MCF 10A (cell line): ENCODE measurements around the gene KIAA1614. TPM values are rescaled to one million over a fixed set of nuclear protein-coding genes. Genes with fewer than 3 reads are reported as not detected.

Experiments used
- BruUV-seq: library from RNA; stranded (reverse); fragments of 400-500 nt; replicated peaks from 2 replicates; lab custom pipeline; 2021; lab: Mats Ljungman, UMichigan
- CTCF ChIA-PET: fragments of 300-600 bp; sonication (Branson Sonifier 250); formaldehyde crosslinking; extraction: SDS; loops from one replicate; lab custom pipeline; 2021; ENCODE audit warnings: antibody characterized with exemption, inconsistent platforms; lab: Yijun Ruan, JAX
- POLR2A ChIA-PET: fragments of 300-600, 350-650 bp; sonication (Branson Sonifier 250); formaldehyde crosslinking; extraction: SDS; loops from one replicate; lab custom pipeline; 2020; ENCODE audit warnings: antibody characterized with exemption, inconsistent platforms; lab: Yijun Ruan, JAX
- DNase-seq: peaks from one replicate; pipeline ENCODE4 v3.0.0-alpha.2; 2018; ENCODE audit not compliant: unreplicated experiment
- H3K27ac Mint-ChIP-seq: one replicate; pipeline ENCODE4 v1.8.0; 2022; ENCODE audit warnings: mild to moderate bottlenecking, low read depth, mixed read lengths; ENCODE audit not compliant: unreplicated experiment
- H3K27me3 Mint-ChIP-seq: one replicate; pipeline ENCODE4 v1.8.0; 2022; ENCODE audit warnings: mixed read lengths; ENCODE audit not compliant: insufficient read depth, unreplicated experiment
- H3K36me3 Mint-ChIP-seq: one replicate; pipeline ENCODE4 v1.8.0; 2022; ENCODE audit warnings: mild to moderate bottlenecking, moderate library complexity, mixed read lengths; ENCODE audit not compliant: insufficient read depth, unreplicated experiment
- H3K4me1 Mint-ChIP-seq: one replicate; pipeline ENCODE4 v1.8.0; 2022; ENCODE audit warnings: mixed read lengths; ENCODE audit not compliant: insufficient read depth, unreplicated experiment
- H3K4me3 Mint-ChIP-seq: one replicate; pipeline ENCODE4 v1.8.0; 2022; ENCODE audit warnings: mild to moderate bottlenecking, moderate library complexity, mixed read lengths; ENCODE audit not compliant: unreplicated experiment
- H3K9me3 Mint-ChIP-seq: one replicate; pipeline ENCODE4 v1.8.0; 2022; ENCODE audit warnings: mixed read lengths; ENCODE audit not compliant: unreplicated experiment
- CTCF ChIP-seq: fragments of 200-600 bp; IDR thresholded peaks from one replicate; pipeline ENCODE4 v1.8.0; 2022; ENCODE audit warnings: antibody characterized with exemption, mild to moderate bottlenecking; ENCODE audit not compliant: unreplicated experiment
- intact Hi-C: fragments of 100-400 bp; cut with micrococcal nuclease; formaldehyde crosslinking; loops from 2 replicates; pipeline ENCODE4 v1.14.1; 2022
- total RNA-seq: library from RNA; stranded (reverse); gene quantifications from 2 replicates; pipeline ENCODE4 v1.2.3, GENCODE V29; 2022

The KIAA1614 gene
- total RNA-seq, 1 experiment from 2014 or later = 1.1 TPM

DNA sequence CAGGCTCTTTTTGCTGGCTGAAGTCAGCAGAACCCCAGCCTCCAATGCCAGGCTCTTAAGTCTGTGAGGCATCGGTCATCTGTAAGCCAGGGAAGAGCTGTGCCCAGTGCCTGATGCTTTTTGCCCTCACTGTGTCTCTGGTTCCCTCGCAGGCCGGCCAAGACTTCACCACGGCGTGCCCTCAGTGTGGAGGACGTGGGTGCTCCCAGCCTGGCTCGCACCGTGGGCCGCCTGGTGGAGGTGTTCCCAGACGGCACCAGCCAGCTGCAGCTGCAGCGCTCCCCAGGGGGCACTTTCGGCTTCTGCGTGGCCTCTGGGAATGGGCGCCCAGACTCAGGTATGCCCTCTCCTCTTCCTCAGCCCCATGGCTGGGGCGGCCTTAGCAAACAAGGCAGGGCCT is 32.5 kb downstream of the KIAA1614 start:
- H3K4me3 Mint-ChIP-seq = no peak overlapping the region
- no peak for TF ChIP-seq CTCF
- CTCF ChIA-PET = interaction anchor here (0.8 to 2.1 kb wide), 3 partner anchors 8 to 198 kb away, joined by 3 to 6 read pairs (median 3); no protein-coding TSS in a partner anchor
- intact Hi-C loops = no loop called here
- no TSS peak for BruUV-seq
- H3K27ac Mint-ChIP-seq = no peak overlapping the region
- no peaks in the 10 kb centered on the region for H3K9me3 Mint-ChIP-seq
- peaks cover 1% of the 10 kb centered on the region for H3K27me3 Mint-ChIP-seq
- H3K36me3 Mint-ChIP-seq = peaks cover 6% of the 10 kb centered on the region
- DNase-seq = no peak
- POLR2A ChIA-PET = interaction anchor here (0.5 kb wide), 1 partner anchor 78 kb away, joined by 3 read pairs; no protein-coding TSS in a partner anchor
- H3K4me1 Mint-ChIP-seq = peaks cover 10% of the 10 kb centered on the region

DNA sequence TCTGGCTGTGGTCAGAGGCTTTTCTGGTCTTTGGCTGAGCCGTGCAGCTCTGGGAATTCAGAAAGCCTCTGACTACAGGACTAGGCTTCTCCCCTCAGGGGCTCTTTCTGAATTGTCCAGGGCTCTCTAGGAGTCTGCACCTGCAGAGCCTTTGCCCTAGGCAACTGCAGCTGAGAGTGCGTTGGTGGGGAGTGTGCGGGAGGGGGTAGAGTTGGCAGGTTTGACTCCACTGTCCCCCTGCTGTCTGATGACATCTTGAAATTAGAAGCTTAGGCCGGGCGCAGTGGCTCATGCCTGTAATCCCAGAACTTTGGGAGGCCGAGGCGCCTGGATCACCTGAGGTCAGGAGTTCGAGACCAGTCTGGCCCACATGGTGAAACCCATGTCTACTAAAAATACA is 32.9 kb downstream of the KIAA1614 start:
- peaks cover 6% of the 10 kb centered on the region for H3K36me3 Mint-ChIP-seq
- BruUV-seq = no TSS peak
- no peak overlapping the region for H3K27ac Mint-ChIP-seq
- intact Hi-C loops = no loop called here
- no peaks in the 10 kb centered on the region for H3K27me3 Mint-ChIP-seq
- no peak for TF ChIP-seq CTCF
- H3K4me3 Mint-ChIP-seq = no peak overlapping the region
- H3K4me1 Mint-ChIP-seq = peaks cover 10% of the 10 kb centered on the region
- DNase-seq = no peak
- ChIA-PET CTCF (interaction anchor here (0.6 to 1.2 kb wide), 5 partner anchors 14 to 488 kb away, joined by 3 to 4 read pairs (median 3); no protein-coding TSS in a partner anchor), POLR2A (interaction anchor here (0.5 to 0.6 kb wide), 2 partner anchors 78 to 370 kb away, joined by 3 read pairs; no protein-coding TSS in a partner anchor)
- H3K9me3 Mint-ChIP-seq = no peaks in the 10 kb centered on the region

GRCh38 chr1:180946056-180946455 is 33.4 kb downstream of the KIAA1614 start:
- BruUV-seq = no TSS peak
- TF ChIP-seq CTCF = no peak
- no peaks in the 10 kb centered on the region for H3K27me3 Mint-ChIP-seq
- DNase-seq = no peak
- H3K27ac Mint-ChIP-seq = no peak overlapping the region
- peaks cover 6% of the 10 kb centered on the region for H3K36me3 Mint-ChIP-seq
- ChIA-PET POLR2A (interaction anchor here (0.6 kb wide), 1 partner anchor 370 kb away, joined by 3 read pairs; no protein-coding TSS in a partner anchor), CTCF (interaction anchor here (0.6 to 1.2 kb wide), 4 partner anchors 14 to 488 kb away, joined by 3 to 4 read pairs (median 3); no protein-coding TSS in a partner anchor)
- intact Hi-C loops = no loop called here
- peaks cover 10% of the 10 kb centered on the region for H3K4me1 Mint-ChIP-seq
- H3K9me3 Mint-ChIP-seq = no peaks in the 10 kb centered on the region
- no peak overlapping the region for H3K4me3 Mint-ChIP-seq

- H3K36me3 Mint-ChIP-seq = peaks cover 6% of the 10 kb centered on the region
- ChIA-PET POLR2A (no interaction called here), CTCF (interaction anchor here (0.6 to 1.2 kb wide), 2 partner anchors 63 to 476 kb away, joined by 4 read pairs; no protein-coding TSS in a partner anchor)
- peaks cover 10% of the 10 kb centered on the region for H3K4me1 Mint-ChIP-seq
- H3K4me3 Mint-ChIP-seq = no peak overlapping the region
- DNase-seq = no peak
- H3K9me3 Mint-ChIP-seq = no peaks in the 10 kb centered on the region
- TF ChIP-seq CTCF = no peak
- BruUV-seq = no TSS peak
- intact Hi-C loops = no loop called here
- no peak overlapping the region for H3K27ac Mint-ChIP-seq
- no peaks in the 10 kb centered on the region for H3K27me3 Mint-ChIP-seq
These were observed 34.1 kb downstream of the KIAA1614 start for GRCh38 chr1:180946541-180947498.
